Fibroblast of skin of back (primary cell): ENCODE data around the gene SEMA3C.

Experiments used
- DNase-seq: peaks from one replicate; pipeline ENCODE4 v3.0.0-alpha.2; 2013

The SEMA3C gene

DNA sequence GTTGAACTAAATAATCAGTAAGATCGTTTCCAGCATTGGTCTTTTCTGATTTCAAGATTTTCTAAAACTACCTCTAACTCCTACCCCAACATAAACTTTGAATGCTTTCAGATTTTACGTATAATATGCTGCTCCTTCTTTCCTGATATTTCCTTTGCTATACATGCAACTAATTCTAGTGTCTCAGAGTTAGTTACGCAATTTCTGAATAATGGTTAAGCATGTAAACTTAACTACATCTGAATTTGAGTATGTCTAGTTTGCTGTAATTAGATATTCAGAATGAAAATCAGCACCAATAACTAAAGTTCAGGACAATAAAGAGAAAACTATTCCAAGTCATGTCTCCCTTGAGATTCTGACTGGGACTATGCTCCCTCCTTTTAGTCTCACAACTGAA, 71.0 kb downstream of the SEMA3C start:
- DNase-seq: no peak

- no peak for DNase-seq
Observed at GRCh38 chr7:80847027-80847426, 71.8 kb downstream of the SEMA3C start.

DNA sequence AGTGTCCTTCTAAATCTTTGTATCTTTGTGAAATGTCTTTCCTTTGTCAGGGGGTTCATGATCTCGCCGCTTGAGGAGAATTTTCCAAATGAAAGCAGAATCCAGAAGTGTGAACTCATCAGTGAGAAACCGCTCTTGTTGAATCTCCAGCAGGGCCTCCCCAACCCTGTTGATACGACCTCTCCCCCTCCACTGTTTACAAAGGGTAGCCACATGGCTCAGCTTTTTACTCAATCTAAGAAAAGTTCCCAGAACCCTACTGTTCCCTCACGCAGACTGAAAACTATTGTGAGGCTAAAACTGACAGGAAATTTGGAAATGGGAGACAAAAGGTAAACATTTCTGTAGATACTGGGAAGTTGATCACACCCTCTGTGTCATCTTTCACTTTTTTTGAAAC, 73.9 kb downstream of the SEMA3C start:
- no peak for DNase-seq

GRCh38 chr7:80843018-80843677, 75.7 kb downstream of the SEMA3C start:
- DNase-seq: no peak

DNA sequence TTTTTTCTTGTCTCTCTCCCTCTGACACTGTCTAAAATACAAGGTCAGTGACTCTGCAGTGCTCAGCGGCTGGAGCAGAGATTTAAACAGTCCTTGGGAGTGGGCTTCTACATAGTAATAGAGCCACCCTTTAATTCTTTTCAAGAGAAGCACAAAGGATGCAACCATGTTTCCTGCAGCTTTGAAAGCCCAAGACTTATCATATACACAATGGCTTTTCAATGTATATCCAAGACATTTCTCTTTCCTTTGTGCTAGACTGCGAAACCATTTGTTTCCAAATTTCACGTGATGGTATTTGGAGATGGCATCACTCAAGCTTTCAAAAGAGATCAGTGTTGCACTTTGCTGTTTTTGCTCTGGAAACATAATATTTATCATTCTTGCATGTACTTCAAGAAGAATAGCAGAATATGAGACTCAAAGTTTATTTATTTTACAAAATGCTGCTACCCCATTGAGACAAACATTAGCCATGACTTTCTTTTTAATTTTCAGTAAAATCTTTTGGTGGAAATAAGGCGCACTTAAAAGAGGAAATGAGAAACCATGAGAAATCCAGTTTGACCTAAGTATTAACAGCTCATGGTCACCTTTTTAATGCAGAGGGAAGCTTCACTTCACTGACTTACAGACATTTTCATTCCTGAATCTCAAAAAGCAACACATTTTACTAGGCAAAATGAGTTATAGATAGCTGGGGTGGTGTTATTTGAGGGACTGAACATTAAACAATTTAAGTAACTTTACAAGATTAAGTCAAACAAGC, 76.6 kb downstream of the SEMA3C start:
- DNase-seq: no peak

GRCh38 chr7:80841423-80841955, 77.4 kb downstream of the SEMA3C start:
- DNase-seq: peak; percentile 51

- DNase-seq: no peak
Observed at GRCh38 chr7:80840681-80841080, 78.2 kb downstream of the SEMA3C start.

- DNase-seq: no peak
Observed at GRCh38 chr7:80839855-80840254, 79.0 kb downstream of the SEMA3C start.

DNA sequence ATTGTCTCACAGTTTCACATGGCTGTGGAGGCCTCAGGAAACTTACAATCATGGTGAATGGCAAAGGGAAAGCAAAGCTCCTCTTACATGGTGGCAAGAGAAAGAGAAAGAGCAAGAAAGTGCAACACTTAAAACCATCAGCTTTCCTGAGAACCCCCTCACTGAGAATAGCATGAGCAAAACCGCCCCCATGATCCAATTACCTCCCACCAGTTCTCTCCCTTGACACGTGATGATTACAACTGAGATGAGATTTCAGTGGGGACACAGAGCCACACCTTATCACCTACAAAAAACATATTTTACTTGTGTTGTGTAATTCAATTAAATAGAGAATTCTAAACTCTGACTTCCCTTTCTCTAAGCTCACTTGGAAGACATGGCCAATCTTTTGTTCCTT, 80.2 kb downstream of the SEMA3C start:
- DNase-seq: no peak

DNA sequence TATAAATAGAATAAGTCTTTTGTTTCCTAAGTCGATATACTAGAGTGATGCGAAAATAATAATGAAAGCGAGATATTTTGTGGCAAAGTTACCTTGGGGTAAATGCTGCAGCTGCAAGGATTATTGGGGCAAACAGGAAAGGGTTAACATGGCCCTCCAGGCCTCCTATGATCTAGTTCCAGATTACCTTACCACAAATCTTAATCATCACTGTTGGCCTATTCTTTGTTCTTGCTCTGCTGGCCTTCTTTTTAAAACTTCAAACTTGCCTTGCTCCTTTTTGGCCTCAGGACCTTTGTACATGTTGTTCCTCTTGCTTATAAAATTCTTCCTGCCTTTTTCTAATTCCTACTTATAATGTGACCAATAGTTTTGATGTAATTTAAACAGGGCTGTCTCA, 81.5 kb downstream of the SEMA3C start:
- no peak for DNase-seq

- no peak for DNase-seq
Observed at GRCh38 chr7:80835251-80835650, 83.6 kb downstream of the SEMA3C start.

DNA sequence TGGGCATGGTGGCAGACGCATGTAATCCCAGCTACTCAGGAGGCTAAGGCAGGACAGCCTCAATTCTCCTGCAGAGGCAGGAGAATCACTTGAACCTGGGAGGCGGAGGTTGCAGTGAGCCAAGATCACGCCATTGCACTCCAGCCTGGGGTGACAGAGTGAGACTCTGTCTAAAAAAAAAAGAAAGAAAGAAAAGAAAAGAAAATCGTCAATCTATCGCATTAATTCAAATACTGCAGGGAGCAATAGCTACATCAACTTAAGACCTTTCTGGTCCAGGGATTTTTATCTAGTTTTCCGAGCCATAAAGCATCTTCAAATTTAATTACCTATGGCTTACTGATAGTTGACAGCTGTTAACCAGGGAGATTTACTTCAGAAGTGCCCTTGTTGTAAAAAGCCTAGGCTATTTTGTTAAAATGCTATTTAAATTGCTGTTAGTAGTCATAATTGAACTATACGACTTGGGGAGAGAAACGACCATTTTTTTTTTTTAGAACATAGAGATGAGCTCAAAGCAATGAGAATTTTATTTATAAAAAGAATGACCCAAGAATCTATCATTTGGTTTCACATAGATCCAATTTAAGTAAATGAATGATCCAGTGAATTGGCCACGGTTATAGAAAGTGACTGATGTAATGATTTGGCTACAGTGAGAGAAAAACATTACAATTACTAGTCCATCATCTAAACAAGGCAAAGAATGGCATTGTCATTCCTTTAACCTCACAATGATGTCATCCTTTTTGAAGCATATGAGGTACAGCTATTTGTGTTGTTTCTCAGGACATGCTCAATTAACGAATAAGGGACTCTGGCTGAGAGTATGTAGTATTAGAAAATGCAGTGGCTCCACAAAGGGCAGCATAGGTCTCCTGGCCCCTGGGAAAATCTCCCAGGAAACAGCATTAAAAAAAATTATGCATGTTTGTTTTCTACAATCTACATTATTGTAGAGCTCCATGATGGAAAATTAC, 85.3 kb downstream of the SEMA3C start:
- DNase-seq: peak; percentile 51

DNA sequence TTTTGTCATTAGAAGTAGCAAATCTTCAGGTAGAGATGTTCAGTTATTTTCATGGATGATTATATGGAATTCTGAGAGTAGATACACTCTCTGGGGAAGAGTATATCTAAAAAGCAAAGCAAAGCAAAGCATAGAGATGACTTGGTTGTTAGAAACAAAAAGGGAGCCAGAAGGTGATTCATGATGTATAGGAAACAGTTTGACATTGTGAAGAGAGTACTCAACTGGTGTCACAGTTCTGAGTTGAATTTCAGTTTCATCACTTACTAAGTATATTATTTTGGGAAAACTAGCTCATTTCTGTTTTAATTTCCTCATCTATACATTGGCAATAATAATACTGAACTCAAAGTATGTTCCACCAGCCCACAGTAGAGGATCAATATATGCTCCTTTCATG, 86.8 kb downstream of the SEMA3C start:
- no peak for DNase-seq

- DNase-seq: no peak
Observed at GRCh38 chr7:80830584-80831285, 88.1 kb downstream of the SEMA3C start.

- no peak for DNase-seq
Observed at GRCh38 chr7:80830010-80830409, 88.8 kb downstream of the SEMA3C start.

- DNase-seq: no peak
Observed at GRCh38 chr7:80829527-80829926, 89.3 kb downstream of the SEMA3C start.

DNA sequence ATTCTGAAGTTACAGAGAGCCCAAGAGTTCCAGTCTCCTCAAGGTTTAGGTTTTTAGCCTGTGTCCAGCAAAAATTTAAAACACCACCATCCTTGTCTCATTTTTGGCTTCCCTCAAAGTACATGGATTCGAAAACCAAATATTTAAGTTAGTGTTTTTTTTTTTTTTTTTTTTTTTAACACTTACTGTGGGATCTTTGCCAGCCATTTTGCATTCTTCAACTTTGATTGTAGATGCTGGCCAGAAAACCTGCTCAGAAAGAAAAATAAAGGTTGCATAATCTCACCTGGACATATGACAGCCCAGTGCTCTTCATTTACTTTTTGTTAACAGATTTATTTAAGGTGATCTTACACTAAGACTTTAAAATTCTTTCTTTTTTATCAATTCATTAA, 91.6 kb downstream of the SEMA3C start:
- no peak for DNase-seq

DNA sequence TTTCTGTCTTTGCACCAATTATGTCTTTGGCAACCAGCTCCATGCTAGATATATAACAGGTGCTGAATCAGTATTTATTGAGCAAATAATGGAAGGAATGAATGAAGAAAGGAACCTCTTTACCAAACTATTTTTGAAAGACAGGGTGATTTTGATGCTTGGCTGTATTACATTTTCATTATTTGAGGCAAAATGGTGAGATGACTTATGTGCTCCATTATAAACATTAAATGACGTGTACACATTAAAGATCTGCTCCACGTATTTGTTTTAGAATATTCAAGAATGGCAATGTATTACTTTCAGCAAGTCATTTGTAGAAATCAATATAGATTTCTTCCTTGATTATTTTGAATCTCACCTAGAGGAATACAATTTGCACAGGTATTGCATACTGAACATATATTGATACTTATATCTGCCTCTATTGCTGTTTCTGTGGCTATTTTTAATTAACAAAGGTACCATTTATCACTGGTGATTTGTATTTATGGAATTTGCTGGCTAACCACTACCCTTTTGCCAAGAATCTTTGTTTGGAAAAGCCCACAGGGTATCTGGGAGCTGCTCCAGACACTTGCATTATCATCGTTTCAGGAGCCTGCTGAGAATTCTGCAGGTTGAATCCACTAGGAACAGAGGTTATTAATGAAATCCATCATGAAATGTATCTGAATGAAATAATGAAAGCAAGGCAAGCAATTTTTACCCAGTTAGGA, 92.2 kb downstream of the SEMA3C start:
- DNase-seq: peak; percentile 34

DNA sequence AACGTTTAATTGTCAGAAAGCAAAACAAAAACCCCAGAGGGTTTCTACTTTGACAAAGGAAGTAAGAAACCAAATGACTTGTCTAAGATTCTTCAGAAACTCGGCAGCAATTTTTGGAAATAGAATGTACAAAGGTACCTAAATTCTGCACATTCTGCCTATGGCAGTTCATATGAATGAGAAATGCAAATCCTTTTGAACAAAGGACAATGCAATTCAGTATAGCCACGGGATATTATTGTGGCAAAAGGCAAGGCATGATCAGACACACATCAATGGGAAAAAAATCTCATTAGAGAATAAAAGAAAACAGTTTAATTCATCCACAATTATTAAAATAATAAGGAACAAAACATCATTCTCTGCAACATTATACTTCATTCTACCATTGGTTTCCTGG, 93.4 kb downstream of the SEMA3C start:
- no peak for DNase-seq

DNA sequence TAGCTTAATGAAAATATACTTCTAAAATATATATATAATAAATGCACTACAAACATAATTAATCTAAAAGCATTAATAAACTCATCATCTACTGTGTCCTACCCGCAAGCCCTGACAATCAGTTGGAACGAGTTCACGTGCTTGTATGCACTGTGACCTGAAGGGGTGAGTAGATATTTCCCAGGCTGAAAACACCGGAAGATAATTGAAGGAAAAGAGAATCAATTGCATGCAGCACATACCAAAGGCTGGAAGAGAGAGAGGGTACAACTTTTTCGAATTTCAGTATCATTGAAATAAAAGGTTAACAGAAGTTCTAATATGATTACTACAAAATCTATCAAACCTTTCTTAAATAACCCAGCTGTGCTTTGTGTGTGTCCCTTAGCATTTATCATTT, 94.6 kb downstream of the SEMA3C start:
- no peak for DNase-seq

- no peak for DNase-seq
Observed at GRCh38 chr7:80823057-80823456, 95.8 kb downstream of the SEMA3C start.
